NCI-H1105 (cell line): ENCODE data around the gene CCDC86.

Source experiments
- DNase-seq: peaks from one replicate; lab custom pipeline; 2025; lab: John Stamatoyannopoulos, UW

CCDC86 gene

GRCh38 chr11:60891103-60891741 lies 49.3 kb downstream of the CCDC86 start:
- no peak for DNase-seq

- DNase-seq = no peak
Observed at GRCh38 chr11:60895687-60896086, 53.8 kb downstream of the CCDC86 start.

- no peak for DNase-seq
Observed at GRCh38 chr11:60897496-60897895, 55.6 kb downstream of the CCDC86 start.

DNA sequence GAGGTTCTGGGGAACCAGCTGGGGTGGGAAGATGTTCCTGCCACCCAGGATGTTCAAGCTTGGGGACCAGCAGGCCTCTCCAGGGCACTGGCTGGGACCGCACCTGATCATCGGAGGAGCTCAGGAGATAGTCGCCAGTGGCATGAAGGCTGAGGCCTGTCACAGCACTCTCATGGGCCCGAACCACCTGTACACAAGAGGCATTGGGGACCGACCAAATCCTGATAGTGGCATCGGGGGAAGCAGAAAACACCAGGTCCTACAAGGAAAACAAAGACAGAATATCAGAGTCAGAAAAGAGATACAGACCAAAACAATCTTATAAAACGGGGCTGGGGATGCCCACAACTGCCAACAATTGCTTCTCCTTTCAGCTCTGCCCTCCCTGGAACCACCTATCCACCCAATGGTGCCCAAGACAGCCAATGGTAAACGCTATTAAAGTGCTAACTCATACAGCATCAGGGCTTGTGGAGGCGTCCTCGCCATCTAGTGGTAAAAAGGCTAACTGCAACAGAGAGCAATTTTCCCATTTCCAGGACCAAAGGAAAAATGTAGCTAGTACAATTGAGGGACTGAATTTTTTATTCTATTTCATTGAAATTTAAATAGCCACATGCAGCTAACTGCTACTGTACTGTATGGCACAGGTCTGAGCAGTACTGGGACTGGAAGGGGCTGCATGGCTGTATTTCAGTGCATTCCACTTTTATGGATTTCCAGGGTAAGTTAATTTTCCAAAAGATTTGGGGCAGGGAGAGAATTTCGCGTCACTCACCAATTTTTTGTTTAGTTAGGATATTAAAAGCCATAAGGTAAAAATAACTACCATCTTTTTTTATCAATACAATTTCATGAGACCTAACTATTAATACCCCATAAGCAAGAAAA lies 57.4 kb downstream of the CCDC86 start:
- DNase-seq = peak; percentile 8

- no peak for DNase-seq
Observed at GRCh38 chr11:60899977-60900376, 58.1 kb downstream of the CCDC86 start.
